NCI-H1048 (cell line): ENCODE data around the gene NUB1.

Experiments used
- DNase-seq: peaks from one replicate; lab custom pipeline; 2025; lab: John Stamatoyannopoulos, UW

Gene NUB1

DNA sequence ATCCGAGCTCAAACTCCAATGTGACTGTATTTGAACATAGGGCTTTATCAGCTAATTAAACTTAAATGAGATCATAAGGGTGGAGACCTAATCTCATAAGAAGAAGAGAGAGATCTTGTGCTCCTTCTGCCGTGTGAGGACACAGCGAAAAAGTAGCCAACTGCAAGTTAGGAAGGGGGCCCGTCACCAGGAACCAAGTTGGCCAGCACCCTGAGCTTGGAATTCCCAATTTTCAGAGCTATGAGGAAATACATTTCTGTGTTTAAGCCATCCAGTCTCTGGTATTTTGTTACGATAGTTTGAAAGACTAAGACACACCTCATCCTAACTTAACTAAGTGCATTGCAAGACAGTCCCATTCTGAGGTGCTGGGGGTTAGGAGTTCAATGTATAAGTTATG lies 82.3 kb downstream of the NUB1 start:
- DNase-seq, result no peak

- no peak for DNase-seq
These were observed 83.2 kb downstream of the NUB1 start for GRCh38 chr7:151424799-151425198.

DNA sequence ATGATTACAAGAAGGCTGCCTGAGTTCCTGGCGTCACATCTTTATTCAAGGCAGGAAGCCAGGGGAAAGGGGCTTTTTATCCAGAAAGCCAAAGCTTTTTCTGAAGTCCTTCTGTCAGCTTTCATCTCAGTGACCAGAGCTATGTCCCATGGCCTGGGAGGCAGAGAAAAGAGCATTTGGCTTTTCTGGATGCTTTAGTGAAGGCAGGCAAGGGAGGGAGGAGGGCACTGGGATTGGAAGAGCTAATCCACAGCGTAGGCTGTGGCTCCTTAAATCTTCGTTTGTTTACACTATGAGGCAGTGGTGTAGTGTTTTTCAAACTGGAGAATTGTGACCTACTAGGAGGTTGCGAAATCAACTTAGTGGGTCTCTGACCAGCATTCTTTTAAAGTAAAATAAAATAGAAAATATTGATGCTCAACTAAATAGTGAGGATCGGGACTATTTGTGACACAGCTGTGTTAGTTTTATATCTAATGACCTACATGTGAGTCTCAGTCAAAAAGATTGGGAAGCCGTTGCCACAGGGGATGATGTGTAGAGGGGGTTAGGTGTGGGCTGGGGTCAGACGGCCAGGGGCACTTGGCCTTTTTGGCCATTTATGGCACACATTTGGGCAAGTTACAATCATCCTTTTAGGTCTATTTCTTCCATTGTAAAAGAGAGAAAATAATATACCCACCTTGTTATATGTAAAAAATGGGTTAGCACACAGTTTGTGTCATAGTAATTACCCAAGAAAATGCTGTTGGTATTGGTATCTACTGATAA lies 84.2 kb downstream of the NUB1 start:
- DNase-seq, result no peak

GRCh38 chr7:151426441-151426903 lies 84.9 kb downstream of the NUB1 start:
- no peak for DNase-seq

DNA sequence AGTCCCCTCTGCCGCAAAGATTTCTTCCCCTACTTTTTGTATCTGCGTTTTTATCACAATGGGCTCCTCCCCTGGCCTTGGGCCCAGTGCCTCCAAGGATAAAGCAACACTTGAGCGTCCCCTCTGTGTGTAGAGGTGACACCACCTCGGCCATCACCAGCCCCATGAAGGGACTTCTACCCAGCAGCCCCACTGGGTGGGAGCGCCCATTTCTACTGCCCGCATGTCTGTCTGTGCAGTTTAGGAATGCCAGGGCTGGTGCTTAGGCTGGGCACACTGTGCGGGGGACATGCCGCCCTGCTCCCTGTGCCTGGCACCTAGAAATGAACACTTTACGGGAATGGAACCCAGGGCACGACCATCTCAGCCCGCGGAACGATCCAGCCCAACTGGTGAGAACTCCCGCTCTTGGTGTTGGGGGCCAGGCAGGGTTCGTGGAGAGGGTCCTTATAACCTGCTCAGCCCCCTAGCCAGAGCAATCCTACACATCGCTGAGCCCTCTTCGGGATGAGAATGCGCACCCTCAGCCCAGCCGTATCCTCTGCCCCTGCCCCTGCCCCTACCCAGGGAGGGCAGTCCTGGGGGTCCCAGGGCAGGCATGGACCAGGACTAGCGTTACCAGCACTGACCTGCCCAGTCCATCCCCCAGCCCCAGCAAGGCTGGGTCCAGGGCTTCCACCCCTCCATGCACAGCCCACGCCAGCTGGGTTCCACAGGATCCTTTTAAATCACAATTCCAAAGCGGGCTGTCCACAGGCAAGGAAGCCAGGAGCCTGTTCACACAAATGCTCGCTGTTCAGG lies 85.5 kb downstream of the NUB1 start:
- no peak for DNase-seq

DNA sequence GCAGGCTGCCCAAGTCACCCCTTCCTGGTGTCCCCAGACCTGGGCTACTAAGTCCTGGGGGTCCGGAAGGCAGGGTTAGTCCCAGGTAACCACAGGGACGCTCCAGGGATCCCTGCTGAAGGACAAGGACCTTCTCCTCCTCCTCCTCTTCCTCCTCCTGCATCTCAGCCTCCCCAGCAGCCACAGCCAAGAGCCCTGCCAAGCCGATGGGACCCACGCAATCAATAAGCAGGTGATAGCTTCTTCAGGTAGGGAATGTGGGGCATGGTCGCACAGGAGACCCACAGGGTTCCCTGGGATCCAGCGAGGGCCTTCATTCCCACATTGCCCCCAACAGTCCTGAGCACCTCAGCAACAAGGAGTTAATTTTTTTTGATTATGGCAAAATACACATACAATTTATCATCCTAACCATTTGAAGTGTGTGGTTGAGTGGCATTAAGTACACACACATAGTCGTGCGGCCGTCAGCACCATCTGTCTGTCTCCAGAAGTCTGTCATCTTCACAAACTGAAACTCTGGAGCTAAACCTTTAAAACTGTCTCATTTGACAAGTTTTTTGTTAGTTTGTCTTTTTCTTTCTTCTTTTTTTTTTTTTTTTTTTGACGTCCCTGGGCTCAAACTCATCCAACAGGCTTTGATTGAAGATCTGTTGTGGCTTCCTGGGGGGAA lies 86.2 kb downstream of the NUB1 start:
- no peak for DNase-seq
